DOHH2 (cell line): ENCODE measurements around the gene TRAF1.

ENCODE experiments used
- CTCF ChIP-seq: fragments of 200-600 bp; sonication (generic); IDR thresholded peaks from one replicate; pipeline ENCODE4 v1.5.1; 2014; ENCODE audit warnings: antibody characterized with exemption, mild to moderate bottlenecking, low read depth, low read length; ENCODE audit not compliant: poor library complexity, severe bottlenecking
- EZH2phosphoT487 ChIP-seq: fragments of 200-600 bp; sonication (generic); IDR thresholded peaks from 2 replicates; pipeline ENCODE4 v1.6.1; 2017; ENCODE audit warnings: borderline replicate concordance, mild to moderate bottlenecking, antibody characterized with exemption, low read length, moderate library complexity, mixed read lengths

DNA sequence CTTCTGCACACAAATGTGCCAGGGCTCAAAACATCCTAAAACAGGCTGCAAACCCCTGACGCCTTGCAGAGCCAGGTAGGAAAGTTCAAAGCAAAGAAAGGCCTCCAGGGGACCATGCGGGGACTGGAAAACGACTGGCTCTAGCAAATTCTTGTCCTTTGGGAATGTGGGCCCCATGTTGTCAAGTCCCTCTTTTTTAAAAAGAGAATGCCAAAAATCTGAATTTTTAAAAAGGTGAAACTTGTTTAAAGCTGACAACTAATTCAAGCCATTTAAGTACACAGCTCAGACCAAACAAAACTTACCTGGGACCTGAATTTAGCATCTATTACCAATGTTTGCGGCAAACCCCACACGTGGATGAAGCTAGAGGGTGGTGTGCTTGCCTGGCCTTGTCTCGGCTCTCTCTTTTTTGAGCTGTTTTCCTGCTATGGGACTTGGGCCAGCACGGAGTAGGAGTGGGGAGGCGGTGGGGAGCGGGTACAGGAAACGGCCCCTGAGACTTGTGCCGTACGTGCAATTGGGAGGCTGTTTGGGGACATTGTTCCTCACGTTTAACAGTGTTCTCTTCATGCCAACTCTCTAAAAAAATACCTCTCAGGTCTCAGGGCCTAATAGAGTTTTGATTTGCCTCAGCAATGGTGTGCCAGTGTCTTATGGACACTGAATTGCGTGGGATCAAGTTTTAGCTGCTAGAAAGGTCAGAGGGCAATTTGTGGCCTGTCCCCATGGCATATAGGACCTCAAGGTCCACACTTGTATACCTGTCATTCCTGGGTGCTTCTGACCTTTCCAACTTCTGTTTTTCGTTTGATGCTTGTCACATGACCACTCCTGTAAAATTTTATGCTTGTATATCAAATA lies 34.5 kb downstream of the TRAF1 start:
- TF ChIP-seq CTCF (no peak), EZH2phosphoT487 (no peak)
